Activated T-helper 2 cell treated with anti-CD3 and anti-CD28 coated beads, Interferon-gamma antibody, Interleukin-2, Interleukin-4, amounts not matched to agents 10 μg/mL and 5 μg/mL and 100 μg/mL, durations not matched to agents 14 hours and 24 hours and 36 hours (primary cell): ENCODE results near the gene IRF4. TPM values are rescaled to one million over a fixed set of nuclear protein-coding genes. Genes with fewer than 3 reads are reported as not detected.

ENCODE experiments used
- DNase-seq: peaks from one replicate; pipeline ENCODE4 v3.0.0; 2021; ENCODE audit warnings: low spot score
- H3K27ac Mint-ChIP-seq: one replicate; pipeline ENCODE4 v1.8.0; 2021; ENCODE audit warnings: mixed read lengths
- H3K27me3 Mint-ChIP-seq: one replicate; pipeline ENCODE4 v1.8.0; 2021; ENCODE audit warnings: low read depth, mixed read lengths
- H3K36me3 Mint-ChIP-seq: one replicate; pipeline ENCODE4 v1.8.0; 2021; ENCODE audit warnings: low read depth, mixed read lengths
- H3K4me1 Mint-ChIP-seq: one replicate; pipeline ENCODE4 v1.8.0; 2021; ENCODE audit warnings: low read depth, mixed read lengths
- H3K4me3 Mint-ChIP-seq: one replicate; pipeline ENCODE4 v1.8.0; 2021; ENCODE audit warnings: low read depth, mild to moderate bottlenecking, moderate library complexity, mixed read lengths
- H3K9me3 Mint-ChIP-seq: one replicate; pipeline ENCODE4 v1.8.0; 2021; ENCODE audit warnings: mixed read lengths
- intact Hi-C: fragments of 100-400 bp; cut with micrococcal nuclease; formaldehyde crosslinking; loops from one replicate; pipeline ENCODE4 v1.15.1; 2023
- total RNA-seq: library from RNA; stranded (reverse); gene quantifications from 2 replicates; pipeline ENCODE4 v1.2.3, GENCODE V29; 2022

The IRF4 gene
- total RNA-seq, 1 donor from 2014 or later, result 1,062 TPM

DNA sequence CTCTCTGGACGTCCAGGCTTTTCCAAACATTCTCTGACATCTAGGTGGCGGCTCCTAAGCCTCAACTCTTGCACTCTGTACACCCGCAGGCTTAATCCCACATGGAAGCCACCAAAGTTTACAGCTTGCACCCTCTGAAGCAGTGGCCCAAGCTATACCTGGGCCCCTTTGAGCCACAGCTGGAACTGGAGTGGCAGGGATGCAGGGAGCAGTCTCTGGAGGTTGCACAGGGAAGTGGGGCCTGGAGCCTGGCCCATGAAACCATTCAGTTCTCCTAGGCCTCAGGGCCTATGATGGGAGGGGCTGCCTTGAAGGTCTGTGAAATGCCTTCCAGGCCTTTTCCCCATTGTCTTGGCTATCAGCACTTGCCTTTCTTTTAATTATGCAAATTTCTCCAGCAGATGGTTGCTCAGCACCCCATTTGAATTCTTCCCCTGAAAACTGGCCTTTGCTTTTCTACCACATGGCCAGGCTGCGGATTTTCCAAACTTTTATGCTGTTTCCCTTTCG is 64.9 kb downstream of the IRF4 start:
- H3K27me3 Mint-ChIP-seq, result no peaks in the 10 kb centered on the region
- intact Hi-C loops, result no loop called here
- H3K36me3 Mint-ChIP-seq, result peaks cover 23% of the 10 kb centered on the region

DNA sequence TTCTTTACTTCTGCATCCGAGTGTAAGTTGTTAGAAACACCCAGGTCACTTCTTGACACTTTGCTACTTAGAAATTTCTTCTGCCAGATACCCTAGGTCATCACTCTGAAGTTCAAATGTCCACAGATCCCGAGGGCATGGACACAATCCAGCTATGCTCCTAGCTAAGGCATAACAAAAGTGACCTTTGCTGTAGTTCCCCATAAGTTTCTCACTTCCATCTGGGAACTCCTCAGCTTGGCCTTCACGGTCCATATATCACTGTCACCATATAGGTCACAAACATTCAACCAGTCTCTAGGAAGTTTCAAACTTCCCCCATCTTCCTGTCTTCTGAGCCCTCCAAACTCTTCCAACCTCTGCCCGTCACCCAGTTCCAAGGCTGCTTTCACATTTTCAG is 65.3 kb downstream of the IRF4 start:
- no peak for DNase-seq
- Mint-ChIP-seq H3K36me3 (peaks cover 23% of the 10 kb centered on the region), H3K4me3 (no peak overlapping the region), H3K27me3 (no peaks in the 10 kb centered on the region), H3K9me3 (peaks cover 21% of the 10 kb centered on the region), H3K4me1 (peaks cover 37% of the 10 kb centered on the region), H3K27ac (no peak overlapping the region)
- intact Hi-C loops, result no loop called here

More for the DNA sequence above, 64.9 kb downstream of the IRF4 start:
- DNase-seq, result no peak
- peaks cover 21% of the 10 kb centered on the region for H3K9me3 Mint-ChIP-seq
- H3K4me3 Mint-ChIP-seq, result no peak overlapping the region
- peaks cover 37% of the 10 kb centered on the region for H3K4me1 Mint-ChIP-seq
- no peak overlapping the region for H3K27ac Mint-ChIP-seq

Other genes with a start within 250 kb of the IRF4 start
- 27.5 and 28.6 TPM in 2 replicates for gene DUSP22, start 99.3 kb upstream of the IRF4 start, total RNA-seq